ENCODE data around the gene THBD.

- no peak for TF ChIP-seq TEAD4 (IDR thresholded peaks at IDR 0.05)
- no peak for TF ChIP-seq REST (IDR thresholded peaks at IDR 0.05; ENCODE audit: low read depth)
- no peak for TF ChIP-seq MAX (IDR thresholded peaks at IDR 0.05)
- TF ChIP-seq EP300 (IDR thresholded peaks at IDR 0.05; ENCODE audit: borderline replicate concordance): no peak
- TF ChIP-seq CEBPB (IDR thresholded peaks at IDR 0.05): no peak
These were observed 46.3 kb downstream of the THBD start for GRCh38 chr20:23003077-23003635.

Measured in Ishikawa (cell line).